Ovary (tissue), 3 donors: ENCODE results near the gene XPO6.

Source experiments
- EP300 ChIP-seq: sonication (generic); formaldehyde crosslinking; IDR thresholded peaks from one replicate; pipeline ENCODE4 v1.6.1; 2017; ENCODE audit warnings: antibody characterized with exemption
- POLR2A ChIP-seq: fragments of 450-650 bp; IDR thresholded peaks from one replicate; pipeline ENCODE4 v1.6.1; 2017; ENCODE audit warnings: antibody characterized with exemption, mild to moderate bottlenecking, moderate library complexity
- TF ChIP-seq, protein P1 (sequence below), 3 donors: fragments of 450-650 bp in 2 of 3; fragments of 200-600 bp in 1 of 3; IDR thresholded peaks; one replicate each; pipeline versions ENCODE4 v1.5.1 to v1.8.0; 2016 to 2022; ENCODE audit warnings: antibody characterized with exemption in 3 of 3, mild to moderate bottlenecking in 1 of 3
- donor health status: DM: no; HTN: no; CAD: no.

DNA sequence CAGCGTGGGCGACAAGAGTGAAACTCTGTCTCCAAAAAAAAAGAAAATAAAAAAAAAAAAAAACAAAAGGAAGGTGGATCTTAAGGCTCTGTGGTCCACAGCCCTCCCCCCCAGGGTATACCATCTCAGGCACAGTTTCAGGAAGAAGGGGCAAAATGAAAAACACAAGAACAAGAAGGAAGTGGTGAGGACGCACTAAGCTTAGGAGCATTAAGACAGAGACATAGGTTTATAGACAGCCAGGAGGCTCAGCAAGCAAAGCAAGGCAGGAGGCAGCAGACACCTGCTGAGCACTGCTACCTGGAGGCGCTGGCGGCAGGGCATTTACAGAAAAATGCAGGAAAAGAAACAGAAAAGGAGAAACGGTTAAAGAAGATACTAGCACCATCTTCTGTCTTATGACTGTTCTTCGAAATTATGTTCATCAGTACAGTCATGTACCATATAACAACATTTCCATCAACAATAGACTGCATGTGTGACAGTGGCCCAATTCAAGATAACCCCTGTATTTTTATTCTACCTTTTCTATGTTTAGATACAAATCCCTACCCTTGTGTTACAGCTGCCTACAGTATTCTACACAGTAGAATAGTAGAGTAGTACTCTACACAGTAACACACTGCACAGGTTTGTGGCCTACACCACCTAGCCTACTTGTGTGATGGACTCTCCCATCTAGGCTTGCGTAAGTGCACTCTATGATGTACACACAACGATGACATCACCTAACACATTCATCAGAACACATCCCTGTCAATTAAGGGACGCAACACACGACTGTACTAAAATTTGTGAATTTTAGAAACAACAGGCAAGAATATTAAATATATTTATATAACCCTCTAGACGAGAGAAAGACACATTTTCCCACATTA lies 62.5 kb downstream of the XPO6 start:
- TF ChIP-seq, protein P1, sequence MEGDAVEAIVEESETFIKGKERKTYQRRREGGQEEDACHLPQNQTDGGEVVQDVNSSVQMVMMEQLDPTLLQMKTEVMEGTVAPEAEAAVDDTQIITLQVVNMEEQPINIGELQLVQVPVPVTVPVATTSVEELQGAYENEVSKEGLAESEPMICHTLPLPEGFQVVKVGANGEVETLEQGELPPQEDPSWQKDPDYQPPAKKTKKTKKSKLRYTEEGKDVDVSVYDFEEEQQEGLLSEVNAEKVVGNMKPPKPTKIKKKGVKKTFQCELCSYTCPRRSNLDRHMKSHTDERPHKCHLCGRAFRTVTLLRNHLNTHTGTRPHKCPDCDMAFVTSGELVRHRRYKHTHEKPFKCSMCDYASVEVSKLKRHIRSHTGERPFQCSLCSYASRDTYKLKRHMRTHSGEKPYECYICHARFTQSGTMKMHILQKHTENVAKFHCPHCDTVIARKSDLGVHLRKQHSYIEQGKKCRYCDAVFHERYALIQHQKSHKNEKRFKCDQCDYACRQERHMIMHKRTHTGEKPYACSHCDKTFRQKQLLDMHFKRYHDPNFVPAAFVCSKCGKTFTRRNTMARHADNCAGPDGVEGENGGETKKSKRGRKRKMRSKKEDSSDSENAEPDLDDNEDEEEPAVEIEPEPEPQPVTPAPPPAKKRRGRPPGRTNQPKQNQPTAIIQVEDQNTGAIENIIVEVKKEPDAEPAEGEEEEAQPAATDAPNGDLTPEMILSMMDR (IDR thresholded peaks at IDR 0.05) = no peak
- TF ChIP-seq EP300 (no peak), POLR2A (no peak)
